ENCODE results near the gene FOXO3.

DNA sequence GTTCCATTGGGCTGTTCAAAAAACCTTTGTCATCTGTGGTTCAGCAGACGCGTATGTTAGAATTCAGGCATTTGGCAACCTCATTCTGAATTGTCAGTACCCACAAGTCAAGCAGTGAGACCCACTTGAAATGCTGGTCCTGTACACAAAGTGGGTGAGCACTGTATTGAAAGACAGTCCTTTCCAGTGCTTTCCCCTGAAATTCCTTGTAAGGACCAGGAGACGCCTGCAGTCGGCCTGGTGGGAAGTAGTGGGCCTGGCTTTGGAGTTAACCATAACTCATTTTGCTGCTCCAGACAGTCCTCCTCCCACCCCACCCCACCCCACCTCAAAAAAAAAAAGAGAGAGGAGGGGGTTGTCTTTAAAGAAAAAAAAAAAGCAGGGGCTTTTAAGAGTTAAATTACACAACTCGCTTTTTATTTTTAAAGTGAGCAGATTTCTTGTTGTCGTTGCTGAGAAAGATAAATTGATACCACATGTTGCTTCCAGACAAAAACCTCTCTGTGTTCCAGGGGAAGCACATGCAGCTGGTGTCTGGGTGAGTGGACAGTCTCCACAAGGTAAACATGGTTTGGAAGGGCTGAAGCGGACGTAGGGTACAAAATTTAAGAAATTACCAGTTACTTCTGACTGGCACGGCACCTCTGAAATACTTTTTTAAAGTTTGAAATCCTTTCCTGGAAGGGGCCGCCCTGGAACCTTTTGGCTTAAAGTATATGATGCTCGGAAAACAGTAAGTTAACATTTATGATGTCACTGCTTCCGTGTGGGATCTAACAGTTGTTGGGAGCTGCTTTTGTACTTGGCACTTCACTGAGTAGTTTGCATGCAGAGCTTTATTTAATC is 95.3 kb downstream of the FOXO3 start:
- TF ChIP-seq POLR2AphosphoS5 (IDR thresholded peaks at IDR 0.05) (peak; percentile 42), POLR2A (IDR thresholded peaks at IDR 0.05) (no peak)
- TF ChIP-seq, protein P1, sequence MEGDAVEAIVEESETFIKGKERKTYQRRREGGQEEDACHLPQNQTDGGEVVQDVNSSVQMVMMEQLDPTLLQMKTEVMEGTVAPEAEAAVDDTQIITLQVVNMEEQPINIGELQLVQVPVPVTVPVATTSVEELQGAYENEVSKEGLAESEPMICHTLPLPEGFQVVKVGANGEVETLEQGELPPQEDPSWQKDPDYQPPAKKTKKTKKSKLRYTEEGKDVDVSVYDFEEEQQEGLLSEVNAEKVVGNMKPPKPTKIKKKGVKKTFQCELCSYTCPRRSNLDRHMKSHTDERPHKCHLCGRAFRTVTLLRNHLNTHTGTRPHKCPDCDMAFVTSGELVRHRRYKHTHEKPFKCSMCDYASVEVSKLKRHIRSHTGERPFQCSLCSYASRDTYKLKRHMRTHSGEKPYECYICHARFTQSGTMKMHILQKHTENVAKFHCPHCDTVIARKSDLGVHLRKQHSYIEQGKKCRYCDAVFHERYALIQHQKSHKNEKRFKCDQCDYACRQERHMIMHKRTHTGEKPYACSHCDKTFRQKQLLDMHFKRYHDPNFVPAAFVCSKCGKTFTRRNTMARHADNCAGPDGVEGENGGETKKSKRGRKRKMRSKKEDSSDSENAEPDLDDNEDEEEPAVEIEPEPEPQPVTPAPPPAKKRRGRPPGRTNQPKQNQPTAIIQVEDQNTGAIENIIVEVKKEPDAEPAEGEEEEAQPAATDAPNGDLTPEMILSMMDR (IDR thresholded peaks at IDR 0.05) = no peak

Data from prostate gland (tissue), 2 donors.